ENCODE measurements around the gene ILKAP.

- TF ChIP-seq CTCF (IDR thresholded peaks at IDR 0.05) (no peak), POLR2AphosphoS5 (IDR thresholded peaks at IDR 0.05; ENCODE audit: low read depth, low read length) (no peak; the same call in 1 of the 2 replicates), REST (IDR thresholded peaks at IDR 0.05; ENCODE audit: insufficient read depth in 1 of 2, low read depth in 2 of 2, low read length in 1 of 2) (no peak), TCF7L2 (IDR thresholded peaks at IDR 0.05; ENCODE audit: low read depth, low read length) (no peak)
Measured at GRCh38 chr2:238220892-238221521, 17.5 kb upstream of the ILKAP start.

All from Panc1 (cell line).